Muscle of back (tissue), 11 donors: ENCODE data around the gene MPP3. TPM values are rescaled to one million over a fixed set of nuclear protein-coding genes. Genes with fewer than 3 reads are reported as not detected.
A peak's percentile ranks its signal among the peaks of the same experiment; 100 is the strongest.

ENCODE experiments used
- DNase-seq, 3 donors: peaks; one replicate each; pipeline versions ENCODE4 v3.0.0 to v3.0.0-alpha.2; 2013
- polyA plus RNA-seq, 10 donors: library from polyadenylated mRNA; unstranded; fragments of 120-200 nt; gene quantifications; one replicate each; pipeline ENCODE4 v1.2.1, GENCODE V29; 2013; ENCODE audit not compliant: insufficient read length in 10 of 10

The MPP3 gene
- polyA plus RNA-seq, 10 donors = 2.4 to 8.0 (median 4.6) TPM

GRCh38 chr17:43861960-43862359, 29.0 kb upstream of the MPP3 start:
- no peak for DNase-seq

GRCh38 chr17:43860927-43861622, 28.1 kb upstream of the MPP3 start:
- no peak for DNase-seq

- no peak for DNase-seq
Observed at GRCh38 chr17:43860077-43860725, 27.3 kb upstream of the MPP3 start.

GRCh38 chr17:43857957-43858600, 25.1 kb upstream of the MPP3 start:
- no peak for DNase-seq

- no peak for DNase-seq
Observed at GRCh38 chr17:43857141-43857540, 24.2 kb upstream of the MPP3 start.

- DNase-seq = no peak
Observed at GRCh38 chr17:43856141-43856540, 23.2 kb upstream of the MPP3 start.

- DNase-seq = no peak
Observed at GRCh38 chr17:43855061-43855460, 22.1 kb upstream of the MPP3 start.

GRCh38 chr17:43854498-43854897, 21.6 kb upstream of the MPP3 start:
- no peak for DNase-seq

- no peak for DNase-seq
Observed at GRCh38 chr17:43853546-43853945, 20.6 kb upstream of the MPP3 start.

- DNase-seq = no peak
Observed at GRCh38 chr17:43852571-43852970, 19.6 kb upstream of the MPP3 start.

- no peak for DNase-seq
Observed at GRCh38 chr17:43849116-43849515, 16.2 kb upstream of the MPP3 start.

GRCh38 chr17:43848601-43849000, 15.7 kb upstream of the MPP3 start:
- DNase-seq = no peak

- peak in 1 of 3 donors; percentile 54 for DNase-seq
Observed at GRCh38 chr17:43846963-43847371, 14.0 kb upstream of the MPP3 start, which contains the start of gene CD300LG. TSS of gene CD300LG (plus strand) at chr17:43847176. CDS start at chr17:43847217, 41 bp downstream.

- peak; percentile 41 to 84 (median 77) for DNase-seq
Observed at GRCh38 chr17:43846221-43846712, 13.3 kb upstream of the MPP3 start.

GRCh38 chr17:43845766-43846165, 12.8 kb upstream of the MPP3 start:
- DNase-seq = no peak

- DNase-seq = no peak
Observed at GRCh38 chr17:43844241-43844640, 11.3 kb upstream of the MPP3 start.

GRCh38 chr17:43842975-43843325, 10.0 kb upstream of the MPP3 start:
- DNase-seq = no peak

GRCh38 chr17:43842091-43842974, 9.4 kb upstream of the MPP3 start:
- DNase-seq = peak in 2 of 3 donors; percentile 57 to 74

- DNase-seq = no peak
Observed at GRCh38 chr17:43841282-43841681, 8.3 kb upstream of the MPP3 start.

- no peak for DNase-seq
Observed at GRCh38 chr17:43840814-43841213, 7.9 kb upstream of the MPP3 start.

GRCh38 chr17:43839670-43840108, 6.7 kb upstream of the MPP3 start:
- no peak for DNase-seq

GRCh38 chr17:43834106-43834505, 1.2 kb upstream of the MPP3 start:
- peak; percentile 36 to 53 (median 51) for DNase-seq
